Endothelial cell of umbilical vein (primary cell): ENCODE data around the gene SSX2IP.

Source experiments
- CTCF ChIP-seq, 2 donors: IDR thresholded peaks; 1 replicate in 1 of 2; 2 replicates in 1 of 2; pipeline ENCODE4 v1.5.1; 2011; ENCODE audit warnings: low read length in 2 of 2, mild to moderate bottlenecking in 2 of 2, moderate library complexity in 2 of 2, control low read depth in 1 of 2, inconsistent platforms in 1 of 2, low read depth in 1 of 2; ENCODE audit not compliant: insufficient read depth in 1 of 2; ENCODE audit errors: extremely low read depth in 1 of 2
- FOS ChIP-seq: IDR thresholded peaks from 2 replicates; pipeline ENCODE4 v1.6.1; 2011; ENCODE audit warnings: mild to moderate bottlenecking, low read length, moderate library complexity, borderline replicate concordance; ENCODE audit not compliant: insufficient read depth
- POLR2AphosphoS5 ChIP-seq: IDR thresholded peaks from 2 replicates; pipeline ENCODE4 v1.6.1; 2012; ENCODE audit warnings: low read depth, mild to moderate bottlenecking, control low read depth, low read length, moderate library complexity; ENCODE audit not compliant: insufficient read depth

GRCh38 chr1:84683508-84683907 lies 6.8 kb downstream of the SSX2IP start:
- TF ChIP-seq CTCF (IDR thresholded peaks at IDR 0.05; ENCODE audit: extremely low read depth in 1 of 2, insufficient read depth in 1 of 2, low read depth in 1 of 2, low read length in 2 of 2) (no peak), POLR2AphosphoS5 (no peak), FOS (no peak)
